ENCODE measurements around the gene KLF12.

GRCh38 chr13:74118328-74118727, 15.9 kb downstream of the KLF12 start:
- TF ChIP-seq CTCF (IDR thresholded peaks at IDR 0.05): no peak
- no peak for TF ChIP-seq POLR2A (IDR thresholded peaks at IDR 0.05)
